Thymus (tissue), 11 donors: ENCODE results near the gene ATP11A. TPM values are rescaled to one million over a fixed set of nuclear protein-coding genes. Genes with fewer than 3 reads are reported as not detected.
A peak's percentile ranks its signal among the peaks of the same experiment; 100 is the strongest.

ENCODE experiments used
- DNase-seq, 9 donors: peaks; one replicate each; pipeline ENCODE4 v3.0.0-alpha.2; 2013; ENCODE audit warnings: low spot score in 9 of 9, low read depth in 6 of 9, missing footprints in 1 of 9
- H3K27ac ChIP-seq, 2 donors: one replicate each; pipeline ENCODE4 v1.5.1; 2013; ENCODE audit warnings: control low read depth in 1 of 2, low read depth in 1 of 2, low read length in 1 of 2, mild to moderate bottlenecking in 1 of 2, moderate library complexity in 1 of 2
- H3K27me3 ChIP-seq, 2 donors: one replicate each; pipeline ENCODE4 v1.5.1; 2013; ENCODE audit warnings: low read length in 1 of 2; ENCODE audit not compliant: control insufficient read depth in 2 of 2, insufficient read depth in 1 of 2
- H3K36me3 ChIP-seq, 2 donors: one replicate each; pipeline ENCODE4 v1.5.1; 2013; ENCODE audit warnings: low read length in 1 of 2, mild to moderate bottlenecking in 1 of 2, moderate library complexity in 1 of 2; ENCODE audit not compliant: control insufficient read depth in 2 of 2, insufficient read depth in 2 of 2
- H3K4me1 ChIP-seq, 2 donors: one replicate each; pipeline ENCODE4 v1.5.1; 2013; ENCODE audit warnings: low read length in 2 of 2; ENCODE audit not compliant: control insufficient read depth in 2 of 2, insufficient read depth in 2 of 2
- H3K4me3 ChIP-seq, 2 donors: one replicate each; pipeline ENCODE4 v1.5.1; 2013; ENCODE audit warnings: low read length in 2 of 2, control low read depth in 1 of 2, mild to moderate bottlenecking in 1 of 2
- H3K9me3 ChIP-seq, 2 donors: one replicate each; pipeline ENCODE4 v1.5.1; 2013; ENCODE audit warnings: low read length in 1 of 2, mild to moderate bottlenecking in 1 of 2; ENCODE audit not compliant: control insufficient read depth in 2 of 2, insufficient read depth in 1 of 2
- WGBS: extraction: QIAGEN DNeasy Blood & Tissue Kit; methylation state at CpG from one replicate; pipeline ENCODE4 v1.1.7; 2013; 5-methylcytosine and 5-hydroxymethylcytosine counted together
- polyA plus RNA-seq: library from polyadenylated mRNA; stranded (reverse); fragments of 200-250 nt; gene quantifications from one replicate; pipeline ENCODE4 v1.2.3, GENCODE V29; 2013
- total RNA-seq: library from RNA; stranded (reverse); fragments of 120-200 nt; gene quantifications from one replicate; pipeline ENCODE4 v1.2.4, GENCODE V29; 2013
- donor health status: healthy.

Gene ATP11A
- total and polyA plus RNA-seq, 2 donors = 7.1 to 7.2 TPM

GRCh38 chr13:112711528-112712265 is 21.9 kb downstream of the ATP11A start:
- peaks cover 11 to 19% of the 10 kb centered on the region in 2 donors for H3K4me1 ChIP-seq
- H3K9me3 ChIP-seq = peaks cover 0 to 15% of the 10 kb centered on the region in 2 donors
- H3K4me3 ChIP-seq = no peak overlapping the region
- H3K27me3 ChIP-seq = no peaks in the 10 kb centered on the region
- H3K27ac ChIP-seq = peak overlapping the region; percentile 65 to 80
- 62% methylated on average over 22 of the region's 22 CpGs for WGBS
- H3K36me3 ChIP-seq = no peaks in the 10 kb centered on the region
- DNase-seq = peak in 6 of 9 donors; percentile 55 to 88 (median 78)

GRCh38 chr13:112712451-112713207 is 22.8 kb downstream of the ATP11A start:
- Histone ChIP-seq H3K27ac (peak overlapping the region; percentile 15 to 80), H3K4me1 (peaks cover 11 to 19% of the 10 kb centered on the region in 2 donors), H3K4me3 (no peak overlapping the region), H3K27me3 (no peaks in the 10 kb centered on the region), H3K9me3 (peaks cover 0 to 15% of the 10 kb centered on the region in 2 donors), H3K36me3 (no peaks in the 10 kb centered on the region)
- 95% methylated on average over 20 of the region's 20 CpGs for WGBS
- no peak for DNase-seq

GRCh38 chr13:112713517-112714253 is 23.8 kb downstream of the ATP11A start:
- DNase-seq = no peak
- H3K4me3 ChIP-seq = no peak overlapping the region
- H3K27me3 ChIP-seq = no peaks in the 10 kb centered on the region
- WGBS = 86% methylated on average over 16 of the region's 16 CpGs
- H3K36me3 ChIP-seq = no peaks in the 10 kb centered on the region
- H3K4me1 ChIP-seq = peaks cover 11 to 19% of the 10 kb centered on the region in 2 donors
- no peak overlapping the region for H3K27ac ChIP-seq
- H3K9me3 ChIP-seq = peaks cover 0 to 15% of the 10 kb centered on the region in 2 donors

DNA sequence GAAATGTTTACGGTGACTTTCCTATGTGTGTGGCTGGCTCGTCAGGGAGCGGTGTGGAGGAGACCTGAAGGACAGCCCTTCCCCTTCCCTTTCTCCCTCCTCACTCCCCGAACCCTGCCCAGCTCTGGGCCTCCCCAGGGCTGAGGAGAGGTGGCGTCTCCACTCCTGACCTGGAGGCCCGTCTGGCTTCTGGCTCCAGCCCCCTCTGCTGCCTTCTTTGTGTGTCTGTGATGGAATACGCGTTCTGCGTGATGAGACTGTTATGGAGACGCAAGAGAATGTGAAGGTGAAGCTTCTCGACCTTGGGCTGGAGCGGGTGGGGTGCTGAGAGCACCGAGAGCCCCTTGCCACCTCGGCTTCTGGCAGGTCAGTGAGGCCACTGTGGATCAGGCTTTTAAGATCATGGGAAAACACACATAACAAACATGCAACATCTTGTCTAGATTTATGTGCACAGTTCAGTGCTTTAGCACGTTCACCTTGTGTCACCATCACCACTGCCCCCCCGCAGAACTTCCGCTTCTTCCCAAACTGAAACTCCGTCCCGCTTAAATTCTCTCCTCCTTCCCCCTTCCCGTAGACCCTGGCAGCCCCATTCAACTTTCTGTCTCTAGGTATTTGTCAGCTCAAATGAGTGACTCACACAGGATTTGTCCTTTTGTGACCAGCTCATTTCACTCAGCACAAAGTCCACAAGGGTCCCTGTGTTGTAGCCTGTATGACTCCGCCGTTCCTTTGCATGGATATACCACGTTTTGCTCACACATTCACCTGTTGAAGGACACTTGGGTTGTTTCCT is 24.7 kb downstream of the ATP11A start:
- 97% methylated on average over 23 of the region's 23 CpGs for WGBS
- peaks cover 11 to 23% of the 10 kb centered on the region in 2 donors for H3K4me1 ChIP-seq
- no peaks in the 10 kb centered on the region for H3K27me3 ChIP-seq
- H3K27ac ChIP-seq = no peak overlapping the region
- no peak overlapping the region for H3K4me3 ChIP-seq
- H3K9me3 ChIP-seq = peaks cover 0 to 15% of the 10 kb centered on the region in 2 donors
- DNase-seq = no peak
- no peaks in the 10 kb centered on the region for H3K36me3 ChIP-seq

DNA sequence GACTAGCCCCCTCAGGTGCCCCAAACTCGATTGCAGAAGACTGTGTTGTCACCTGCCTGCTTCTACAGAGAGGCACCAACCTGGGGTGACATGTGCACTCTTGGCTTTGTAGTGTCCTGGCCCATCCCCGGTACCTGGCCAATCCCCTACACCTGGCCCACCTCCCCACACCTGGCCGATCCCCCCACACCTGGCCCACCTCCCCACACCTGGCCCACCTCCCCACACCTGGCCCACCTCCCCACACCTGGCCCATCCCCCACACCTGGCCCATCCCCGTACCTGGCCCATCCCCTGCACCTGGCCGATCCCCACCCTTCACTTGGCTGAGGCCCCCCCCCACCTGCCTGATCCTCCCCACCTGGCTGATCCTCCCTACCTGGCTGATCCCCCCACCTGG is 25.4 kb downstream of the ATP11A start:
- Histone ChIP-seq H3K4me3 (no peak overlapping the region), H3K9me3 (peaks cover 0 to 15% of the 10 kb centered on the region in 2 donors), H3K27ac (no peak overlapping the region), H3K36me3 (no peaks in the 10 kb centered on the region), H3K27me3 (no peaks in the 10 kb centered on the region), H3K4me1 (peaks cover 11 to 23% of the 10 kb centered on the region in 2 donors)
- DNase-seq = no peak
- WGBS = 81% methylated on average over 5 of the region's 5 CpGs

DNA sequence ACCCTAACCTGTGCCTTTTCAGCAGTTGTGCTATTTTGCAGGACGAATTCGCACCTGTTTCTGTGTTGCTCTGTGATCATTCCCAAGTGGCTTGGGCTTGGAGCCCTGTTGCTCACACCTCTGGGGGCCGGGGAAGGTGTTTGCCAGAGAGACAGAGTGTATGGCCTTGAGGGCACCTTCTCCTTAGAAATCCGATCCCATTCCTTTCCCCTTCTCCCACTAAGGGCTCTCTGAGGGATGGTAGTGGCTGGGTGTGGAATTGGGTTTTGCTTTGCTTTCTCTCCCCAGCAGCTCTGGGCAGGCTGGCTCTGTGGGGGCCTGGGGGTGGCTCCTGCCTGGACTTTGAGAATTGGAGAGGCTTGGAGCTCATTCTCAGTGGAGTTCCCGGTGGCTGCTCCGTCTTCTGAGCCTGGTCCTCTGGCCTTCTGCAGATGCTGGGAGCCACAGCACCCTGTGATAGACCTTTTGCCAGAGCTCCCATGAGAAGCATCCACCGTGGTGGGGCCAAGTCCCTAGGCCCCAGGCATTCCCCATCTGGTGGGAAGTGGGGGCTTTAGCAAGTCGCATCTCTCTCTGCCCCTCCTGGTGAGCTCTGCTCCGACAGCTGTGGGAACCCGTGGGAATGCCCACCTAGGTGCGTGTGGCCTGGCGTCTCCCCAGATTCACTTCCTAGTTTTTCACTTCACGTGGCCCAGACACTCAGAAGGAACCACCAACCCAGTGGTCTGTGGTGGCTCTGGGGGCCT is 26.1 kb downstream of the ATP11A start:
- H3K27ac ChIP-seq = no peak overlapping the region
- H3K4me1 ChIP-seq = peaks cover 11 to 25% of the 10 kb centered on the region in 2 donors
- no peak for DNase-seq
- no peak overlapping the region for H3K4me3 ChIP-seq
- peaks cover 0 to 15% of the 10 kb centered on the region in 2 donors for H3K9me3 ChIP-seq
- 82% methylated on average over 13 of the region's 13 CpGs for WGBS
- H3K36me3 ChIP-seq = no peaks in the 10 kb centered on the region
- no peaks in the 10 kb centered on the region for H3K27me3 ChIP-seq

- no peak overlapping the region for H3K27ac ChIP-seq
- WGBS = 97% methylated on average over 13 of the region's 13 CpGs
- no peaks in the 10 kb centered on the region for H3K36me3 ChIP-seq
- H3K9me3 ChIP-seq = peaks cover 0 to 12% of the 10 kb centered on the region in 2 donors
- no peaks in the 10 kb centered on the region for H3K27me3 ChIP-seq
- no peak overlapping the region for H3K4me3 ChIP-seq
- no peak for DNase-seq
- peaks cover 10 to 25% of the 10 kb centered on the region in 2 donors for H3K4me1 ChIP-seq
Measured at GRCh38 chr13:112716461-112716820, 26.6 kb downstream of the ATP11A start.

GRCh38 chr13:112716841-112717520 is 27.1 kb downstream of the ATP11A start:
- 96% methylated on average over 14 of the region's 14 CpGs for WGBS
- Histone ChIP-seq H3K9me3 (peaks cover 0 to 12% of the 10 kb centered on the region in 2 donors), H3K27ac (no peak overlapping the region), H3K27me3 (no peaks in the 10 kb centered on the region), H3K4me1 (peaks cover 4 to 21% of the 10 kb centered on the region in 2 donors), H3K36me3 (no peaks in the 10 kb centered on the region), H3K4me3 (no peak overlapping the region)
- DNase-seq = no peak
